Dendritic cell treated with granulocyte-macrophage colony-stimulating factor and Interleukin-4, amounts not matched to agents 40 ng/mL and 50 ng/mL, for 4 days (primary cell): ENCODE data around the gene UNC5A.

Experiments
- H3K27ac Mint-ChIP-seq: one replicate; pipeline ENCODE4 v1.8.0; 2022; ENCODE audit warnings: mild to moderate bottlenecking, mixed read lengths
- H3K27me3 Mint-ChIP-seq: one replicate; pipeline ENCODE4 v1.8.0; 2022; ENCODE audit warnings: mild to moderate bottlenecking, mixed read lengths
- H3K36me3 Mint-ChIP-seq: one replicate; pipeline ENCODE4 v1.8.0; 2022; ENCODE audit warnings: low read depth, mixed read lengths
- H3K4me1 Mint-ChIP-seq: one replicate; pipeline ENCODE4 v1.8.0; 2022; ENCODE audit warnings: low read depth, mixed read lengths
- H3K4me3 Mint-ChIP-seq: one replicate; pipeline ENCODE4 v1.8.0; 2022; ENCODE audit warnings: mild to moderate bottlenecking, moderate library complexity, mixed read lengths
- H3K9me3 Mint-ChIP-seq: one replicate; pipeline ENCODE4 v1.8.0; 2022; ENCODE audit warnings: mixed read lengths
- intact Hi-C: fragments of 100-400 bp; cut with micrococcal nuclease; formaldehyde crosslinking; loops from one replicate; pipeline ENCODE4 v1.15.0; 2022

UNC5A gene

DNA sequence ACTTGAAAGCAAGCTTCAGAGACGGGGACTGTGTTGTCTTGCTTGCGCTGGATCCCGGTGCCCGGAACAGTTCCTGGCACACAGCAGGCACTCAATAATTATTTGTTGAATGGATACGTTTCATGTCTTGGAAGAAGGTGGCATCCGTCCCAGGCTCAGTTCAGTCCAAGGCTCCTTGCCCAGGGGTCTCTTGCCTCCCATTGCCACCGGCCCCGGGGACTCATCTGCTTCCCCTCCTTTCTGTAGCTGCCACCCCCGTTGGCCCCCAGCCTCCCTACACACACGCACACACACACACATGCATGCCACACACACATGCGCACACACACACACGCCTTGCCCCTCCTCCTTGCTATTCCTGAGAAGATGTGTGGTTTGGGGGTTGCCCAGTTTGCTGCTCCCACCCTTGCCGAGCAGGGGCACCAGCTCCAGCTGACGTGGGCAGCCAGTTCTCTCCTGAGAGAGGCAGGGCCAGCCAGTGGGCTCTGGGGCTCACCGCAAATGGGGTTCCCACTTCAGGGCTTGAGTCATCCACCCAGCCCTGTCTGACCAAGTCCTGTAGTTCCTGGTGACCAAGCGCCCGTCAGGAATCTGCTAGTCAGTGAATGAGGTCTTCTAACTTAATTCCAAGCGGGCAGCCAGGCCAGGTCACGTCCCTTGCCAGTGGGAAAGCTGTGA is 47.0 kb downstream of the UNC5A start:
- no peak overlapping the region for H3K4me3 Mint-ChIP-seq
- H3K27ac Mint-ChIP-seq = no peak overlapping the region
- no peaks in the 10 kb centered on the region for H3K36me3 Mint-ChIP-seq
- H3K4me1 Mint-ChIP-seq = no peaks in the 10 kb centered on the region
- peaks cover 46% of the 10 kb centered on the region for H3K27me3 Mint-ChIP-seq
- intact Hi-C loops = no loop called here
- peaks cover 8% of the 10 kb centered on the region for H3K9me3 Mint-ChIP-seq

DNA sequence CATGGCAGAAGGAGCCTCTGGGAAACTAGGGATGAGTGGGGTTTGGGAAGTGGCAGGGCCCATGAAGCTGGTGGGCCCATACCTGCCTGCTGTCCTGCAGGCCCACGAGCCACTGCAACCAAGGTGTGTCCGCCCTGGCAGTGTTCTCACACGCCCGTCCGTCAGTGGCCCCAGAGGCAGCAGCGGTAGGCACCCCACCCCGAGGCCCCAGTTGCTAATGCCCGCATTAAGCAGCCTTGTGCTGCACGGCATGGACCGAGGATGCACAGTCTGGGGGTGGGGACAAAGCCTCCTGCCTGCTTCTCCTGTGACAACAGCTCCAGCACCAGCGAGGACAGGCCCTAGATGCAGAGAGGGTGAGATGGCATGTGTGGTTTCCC is 47.5 kb downstream of the UNC5A start:
- H3K27ac Mint-ChIP-seq = no peak overlapping the region
- peaks cover 49% of the 10 kb centered on the region for H3K27me3 Mint-ChIP-seq
- no peaks in the 10 kb centered on the region for H3K4me1 Mint-ChIP-seq

DNA sequence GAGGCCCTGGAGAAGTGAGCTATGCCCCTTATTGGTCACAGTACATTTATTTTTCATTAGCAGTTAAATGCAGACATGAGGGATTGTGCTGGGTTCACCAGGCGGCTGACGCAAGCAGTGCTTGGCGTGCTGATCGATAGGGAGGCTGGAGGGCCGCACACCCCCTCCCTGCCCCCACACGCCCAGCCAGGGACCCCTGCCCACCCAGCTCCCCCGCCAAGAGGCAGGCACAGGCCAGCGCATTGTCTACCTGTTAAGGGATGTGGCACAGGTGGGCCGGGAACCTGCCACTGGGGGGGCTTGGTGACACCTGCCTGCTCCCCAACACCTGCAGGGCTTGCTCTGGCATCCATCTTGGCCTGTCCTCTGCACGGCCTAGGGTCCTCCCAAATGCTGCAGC is 49.6 kb downstream of the UNC5A start:
- Mint-ChIP-seq H3K27ac (no peak overlapping the region), H3K4me1 (no peaks in the 10 kb centered on the region), H3K4me3 (no peak overlapping the region), H3K36me3 (no peaks in the 10 kb centered on the region), H3K27me3 (peaks cover 64% of the 10 kb centered on the region), H3K9me3 (peaks cover 8% of the 10 kb centered on the region)
- intact Hi-C loops = no loop called here

More for the DNA sequence above, 47.5 kb downstream of the UNC5A start:
- intact Hi-C loops = no loop called here
- H3K36me3 Mint-ChIP-seq = no peaks in the 10 kb centered on the region
- H3K4me3 Mint-ChIP-seq = no peak overlapping the region
- peaks cover 8% of the 10 kb centered on the region for H3K9me3 Mint-ChIP-seq

DNA sequence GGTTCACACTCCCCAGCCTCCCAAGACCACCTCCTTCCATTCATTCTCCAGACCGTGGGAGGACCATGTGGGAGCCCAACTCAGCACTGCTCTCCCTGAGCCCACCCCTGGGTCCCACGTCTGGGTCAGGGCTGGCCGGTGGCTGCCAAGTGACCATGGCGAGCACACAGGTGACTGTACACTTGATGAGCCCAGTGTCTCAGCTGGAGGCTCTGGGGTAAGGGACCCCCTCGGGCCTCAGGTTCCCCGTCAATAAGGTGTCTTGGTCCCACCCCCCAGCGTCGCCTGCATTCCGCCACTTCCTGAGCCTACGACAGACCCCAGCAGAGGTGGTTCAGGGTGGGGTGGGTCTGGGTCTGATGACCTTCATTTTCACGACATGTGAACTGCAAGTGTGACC is 50.0 kb downstream of the UNC5A start:
- H3K27ac Mint-ChIP-seq = no peak overlapping the region
- intact Hi-C loops = no loop called here

DNA sequence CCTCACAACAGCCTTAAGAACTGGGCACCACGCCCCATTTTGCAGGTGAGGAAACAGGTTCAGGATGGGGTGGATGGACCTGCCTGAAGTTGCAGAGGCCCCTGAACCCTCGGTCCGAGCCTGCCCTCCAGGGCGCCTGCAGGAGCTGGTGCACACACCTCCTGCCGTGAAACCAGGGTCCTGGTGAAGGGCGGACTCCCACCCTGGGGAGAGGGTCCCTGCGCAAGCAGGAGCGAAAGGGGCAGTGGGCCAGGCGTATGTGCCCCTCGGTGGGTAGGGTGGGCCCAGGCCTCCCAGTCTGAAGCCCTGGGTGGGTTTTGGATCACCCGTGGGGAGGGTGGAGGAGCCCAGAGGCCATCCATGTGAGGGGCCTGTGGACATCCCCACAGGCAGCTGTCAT is 50.9 kb downstream of the UNC5A start:
- Mint-ChIP-seq H3K27me3 (peaks cover 74% of the 10 kb centered on the region), H3K4me3 (no peak overlapping the region), H3K27ac (no peak overlapping the region), H3K4me1 (no peaks in the 10 kb centered on the region), H3K9me3 (peaks cover 8% of the 10 kb centered on the region), H3K36me3 (no peaks in the 10 kb centered on the region)
- intact Hi-C loops = no loop called here

More for the DNA sequence above, 50.0 kb downstream of the UNC5A start:
- Mint-ChIP-seq H3K4me1 (no peaks in the 10 kb centered on the region), H3K27me3 (peaks cover 65% of the 10 kb centered on the region), H3K36me3 (no peaks in the 10 kb centered on the region), H3K9me3 (peaks cover 8% of the 10 kb centered on the region), H3K4me3 (no peak overlapping the region)

DNA sequence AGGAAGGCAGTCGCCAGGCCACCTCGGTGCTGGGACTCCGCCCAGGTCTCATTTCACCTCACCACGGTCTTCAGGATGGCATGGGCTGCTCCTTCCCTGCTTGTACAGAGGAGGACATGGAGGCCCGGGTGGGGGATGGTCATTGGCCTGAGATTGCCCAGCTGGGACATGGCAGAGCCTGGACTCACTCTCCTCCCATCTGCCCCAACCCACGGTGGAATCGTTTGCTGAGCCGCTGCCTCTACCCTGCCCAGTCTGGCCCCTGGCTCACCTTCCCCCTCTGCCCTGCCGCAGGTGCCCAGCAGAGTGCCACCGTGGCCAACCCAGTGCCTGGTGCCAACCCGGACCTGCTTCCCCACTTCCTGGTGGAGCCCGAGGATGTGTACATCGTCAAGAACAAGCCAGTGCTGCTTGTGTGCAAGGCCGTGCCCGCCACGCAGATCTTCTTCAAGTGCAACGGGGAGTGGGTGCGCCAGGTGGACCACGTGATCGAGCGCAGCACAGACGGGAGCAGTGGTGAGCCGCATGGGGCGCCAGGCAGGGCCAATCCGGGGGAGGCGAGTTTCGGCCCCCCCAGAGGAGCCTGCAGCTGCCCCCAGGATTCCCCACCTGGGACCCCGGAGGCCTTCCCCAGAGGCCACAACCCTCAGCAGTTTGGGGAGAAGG is 52.1 kb downstream of the UNC5A start:
- H3K9me3 Mint-ChIP-seq = peaks cover 8% of the 10 kb centered on the region
- H3K36me3 Mint-ChIP-seq = no peaks in the 10 kb centered on the region
- peaks cover 79% of the 10 kb centered on the region for H3K27me3 Mint-ChIP-seq
- intact Hi-C loops = no loop called here
- H3K4me1 Mint-ChIP-seq = no peaks in the 10 kb centered on the region
- H3K4me3 Mint-ChIP-seq = no peak overlapping the region
- no peak overlapping the region for H3K27ac Mint-ChIP-seq

DNA sequence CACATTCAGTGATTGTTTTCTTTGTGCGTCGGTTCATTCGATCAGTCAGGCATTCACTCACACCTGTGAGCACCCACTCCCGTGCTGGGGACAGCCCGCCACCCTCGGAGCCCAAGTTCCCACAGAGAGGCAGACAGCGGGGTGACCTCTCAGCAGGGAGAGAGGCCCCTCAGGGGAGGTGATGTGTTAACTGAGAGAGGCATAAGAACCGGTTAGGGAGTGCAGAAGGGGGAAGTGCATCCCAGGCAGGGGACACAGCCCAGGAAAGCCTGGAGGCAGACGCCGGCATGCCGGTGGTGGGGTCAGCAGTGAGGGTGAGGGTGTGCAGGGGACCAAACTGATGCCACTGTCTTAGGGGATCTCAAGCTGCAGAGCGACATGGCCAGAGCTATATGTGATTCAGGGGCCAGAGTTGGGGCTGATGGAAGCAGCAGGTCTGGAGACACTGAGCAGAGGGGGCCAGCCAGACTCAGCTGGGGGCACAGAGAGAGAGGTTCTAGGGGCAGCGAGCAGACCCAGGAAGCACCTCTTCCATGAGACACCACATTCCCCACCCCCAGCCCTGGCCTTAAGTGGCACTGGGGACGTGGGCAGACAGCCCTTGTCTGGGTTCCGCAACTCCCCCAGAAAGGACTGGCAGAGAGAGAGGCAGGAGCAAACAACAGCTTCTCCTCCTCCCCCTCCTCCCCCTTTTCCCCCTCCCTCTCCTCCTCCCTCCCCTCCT is 52.8 kb downstream of the UNC5A start:
- Mint-ChIP-seq H3K27ac (no peak overlapping the region), H3K36me3 (no peaks in the 10 kb centered on the region), H3K27me3 (peaks cover 81% of the 10 kb centered on the region), H3K4me3 (no peak overlapping the region), H3K9me3 (peaks cover 6% of the 10 kb centered on the region), H3K4me1 (no peaks in the 10 kb centered on the region)
- intact Hi-C loops = no loop called here

DNA sequence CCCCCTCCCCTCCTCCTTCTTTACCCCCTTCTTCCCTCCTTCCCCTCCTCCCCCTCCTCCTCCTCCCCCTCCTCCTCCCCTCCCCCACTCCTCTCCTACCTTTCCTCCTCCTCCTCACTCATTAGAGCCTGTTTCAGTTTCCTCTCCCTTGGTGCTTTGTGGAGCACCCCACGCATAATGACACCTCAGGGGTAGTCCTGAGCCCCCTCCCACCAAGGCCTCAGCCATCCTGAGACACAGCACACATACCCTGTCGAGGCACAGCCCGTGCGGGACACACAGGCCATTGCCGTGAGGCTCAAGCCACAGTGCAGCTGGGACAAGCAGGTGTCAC is 53.4 kb downstream of the UNC5A start:
- H3K4me1 Mint-ChIP-seq = no peaks in the 10 kb centered on the region
- intact Hi-C loops = no loop called here
- no peak overlapping the region for H3K4me3 Mint-ChIP-seq
- peaks cover 1% of the 10 kb centered on the region for H3K9me3 Mint-ChIP-seq
- H3K27me3 Mint-ChIP-seq = peaks cover 82% of the 10 kb centered on the region
- H3K36me3 Mint-ChIP-seq = no peaks in the 10 kb centered on the region
- no peak overlapping the region for H3K27ac Mint-ChIP-seq

DNA sequence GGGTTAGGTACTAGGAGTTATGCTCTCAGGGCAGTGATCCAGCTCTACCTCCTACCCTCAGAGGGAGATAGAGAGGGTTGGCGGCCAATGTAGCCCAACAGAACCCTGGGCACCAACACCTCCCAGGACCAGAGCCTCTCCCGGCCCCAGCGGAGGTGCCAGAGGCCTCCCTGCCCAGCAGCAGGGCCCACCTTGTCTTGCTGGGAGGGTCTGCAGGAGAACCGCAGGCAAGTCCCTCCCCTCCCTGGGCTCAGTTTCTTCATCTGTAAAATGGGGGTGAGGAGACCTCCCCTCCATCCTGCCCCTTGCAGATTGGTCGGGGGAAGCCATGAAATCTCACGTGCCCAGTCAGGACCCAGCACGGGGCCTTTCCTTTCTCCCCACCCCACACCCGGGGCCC is 54.4 kb downstream of the UNC5A start:
- Mint-ChIP-seq H3K27ac (no peak overlapping the region), H3K36me3 (no peaks in the 10 kb centered on the region), H3K9me3 (no peaks in the 10 kb centered on the region), H3K4me3 (no peak overlapping the region), H3K4me1 (no peaks in the 10 kb centered on the region), H3K27me3 (peaks cover 86% of the 10 kb centered on the region)
- intact Hi-C loops = no loop called here

DNA sequence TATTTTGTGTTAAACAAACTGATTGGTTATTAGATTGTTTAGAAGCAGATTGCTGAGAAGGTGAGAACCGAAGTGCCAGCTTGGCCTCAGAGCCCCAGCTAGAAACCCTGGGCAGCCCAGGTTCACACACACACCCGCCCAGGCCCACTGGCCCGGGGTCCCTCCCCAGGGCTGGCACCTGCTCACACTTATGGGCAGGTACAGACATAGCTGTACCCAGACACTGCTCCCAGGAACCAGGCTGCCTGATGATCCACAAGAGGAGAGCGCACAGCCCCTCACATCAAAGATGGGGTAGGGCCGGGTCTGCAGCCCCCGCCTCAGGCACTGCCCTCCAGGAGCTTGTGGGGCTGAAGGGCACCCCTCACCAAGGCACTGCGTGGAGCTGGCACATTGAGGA is 55.6 kb downstream of the UNC5A start:
- no peak overlapping the region for H3K27ac Mint-ChIP-seq

DNA sequence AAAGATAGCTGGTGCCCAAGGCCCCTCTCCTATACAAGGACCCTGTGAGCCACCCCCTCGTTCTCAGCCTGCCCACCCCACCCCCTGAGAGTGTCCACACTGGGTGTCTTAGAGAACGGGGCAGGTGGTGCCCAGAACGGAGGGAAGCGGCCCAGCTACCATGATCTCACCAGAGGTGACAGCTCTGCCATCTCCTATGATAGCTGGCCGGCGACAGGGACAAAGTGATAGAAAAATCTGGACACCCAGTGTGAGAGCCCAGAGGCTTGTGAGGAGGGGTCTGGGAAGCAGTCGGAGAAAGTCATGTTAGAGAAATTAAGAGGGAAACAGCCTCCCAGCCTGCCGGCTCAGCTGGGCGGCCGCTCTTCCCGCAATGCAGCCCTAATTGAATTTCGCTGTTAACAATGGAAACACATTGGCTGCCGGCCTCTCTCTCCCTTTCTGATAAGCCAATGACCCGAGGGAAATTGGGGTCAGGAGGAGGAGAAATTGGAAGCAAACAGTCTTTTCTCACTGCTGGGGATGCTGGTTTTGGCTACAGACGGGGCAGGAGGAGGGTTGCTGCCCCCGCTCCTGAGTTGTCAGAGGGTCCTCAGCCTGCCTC is 56.5 kb downstream of the UNC5A start:
- peaks cover 72% of the 10 kb centered on the region for H3K27me3 Mint-ChIP-seq
- peaks cover 9% of the 10 kb centered on the region for H3K4me1 Mint-ChIP-seq
- peaks cover 10% of the 10 kb centered on the region for H3K9me3 Mint-ChIP-seq
- H3K36me3 Mint-ChIP-seq = peaks cover 5% of the 10 kb centered on the region
- no peak overlapping the region for H3K27ac Mint-ChIP-seq
- intact Hi-C loops = no loop called here
- H3K4me3 Mint-ChIP-seq = no peak overlapping the region

More for the DNA sequence above, 55.6 kb downstream of the UNC5A start:
- Mint-ChIP-seq H3K27me3 (peaks cover 80% of the 10 kb centered on the region), H3K9me3 (peaks cover 10% of the 10 kb centered on the region), H3K36me3 (peaks cover 5% of the 10 kb centered on the region), H3K4me3 (no peak overlapping the region), H3K4me1 (peaks cover 9% of the 10 kb centered on the region)
- intact Hi-C loops = no loop called here

DNA sequence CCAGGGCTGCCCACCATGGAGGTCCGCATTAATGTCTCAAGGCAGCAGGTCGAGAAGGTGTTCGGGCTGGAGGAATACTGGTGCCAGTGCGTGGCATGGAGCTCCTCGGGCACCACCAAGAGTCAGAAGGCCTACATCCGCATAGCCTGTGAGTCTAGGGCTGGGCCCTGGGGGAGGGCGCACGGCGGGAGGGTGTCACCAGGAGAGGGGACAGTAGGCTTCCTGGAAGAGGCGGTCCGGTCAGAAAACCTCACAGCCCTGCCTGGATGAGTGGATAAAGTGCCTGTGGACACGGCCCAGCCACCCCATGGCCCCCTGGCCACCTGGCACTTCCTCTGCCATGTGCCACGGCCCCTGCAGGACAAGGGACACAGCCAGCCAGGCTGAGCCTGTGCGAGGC is 57.8 kb downstream of the UNC5A start:
- Mint-ChIP-seq H3K27me3 (peaks cover 59% of the 10 kb centered on the region), H3K9me3 (peaks cover 19% of the 10 kb centered on the region), H3K4me1 (peaks cover 13% of the 10 kb centered on the region), H3K36me3 (peaks cover 15% of the 10 kb centered on the region), H3K4me3 (no peak overlapping the region), H3K27ac (no peak overlapping the region)
- intact Hi-C loops = no loop called here

DNA sequence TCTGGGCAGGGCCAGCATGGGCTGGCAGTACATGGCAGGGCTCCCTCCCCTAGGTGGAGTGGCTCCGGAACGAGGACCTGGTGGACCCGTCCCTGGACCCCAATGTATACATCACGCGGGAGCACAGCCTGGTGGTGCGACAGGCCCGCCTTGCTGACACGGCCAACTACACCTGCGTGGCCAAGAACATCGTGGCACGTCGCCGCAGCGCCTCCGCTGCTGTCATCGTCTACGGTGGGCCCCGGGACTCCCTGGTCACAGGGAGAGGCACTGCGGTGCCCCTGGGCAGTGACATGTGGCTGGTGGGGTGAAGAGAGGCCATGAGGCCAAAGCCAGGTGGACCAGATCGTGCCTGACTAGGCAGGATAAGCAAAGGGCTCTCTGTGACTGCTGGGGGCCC is 58.4 kb downstream of the UNC5A start:
- H3K36me3 Mint-ChIP-seq = peaks cover 21% of the 10 kb centered on the region
- peaks cover 25% of the 10 kb centered on the region for H3K9me3 Mint-ChIP-seq
- peaks cover 55% of the 10 kb centered on the region for H3K27me3 Mint-ChIP-seq
- H3K4me3 Mint-ChIP-seq = no peak overlapping the region
- no peak overlapping the region for H3K27ac Mint-ChIP-seq
- intact Hi-C loops = no loop called here
- H3K4me1 Mint-ChIP-seq = peaks cover 19% of the 10 kb centered on the region

DNA sequence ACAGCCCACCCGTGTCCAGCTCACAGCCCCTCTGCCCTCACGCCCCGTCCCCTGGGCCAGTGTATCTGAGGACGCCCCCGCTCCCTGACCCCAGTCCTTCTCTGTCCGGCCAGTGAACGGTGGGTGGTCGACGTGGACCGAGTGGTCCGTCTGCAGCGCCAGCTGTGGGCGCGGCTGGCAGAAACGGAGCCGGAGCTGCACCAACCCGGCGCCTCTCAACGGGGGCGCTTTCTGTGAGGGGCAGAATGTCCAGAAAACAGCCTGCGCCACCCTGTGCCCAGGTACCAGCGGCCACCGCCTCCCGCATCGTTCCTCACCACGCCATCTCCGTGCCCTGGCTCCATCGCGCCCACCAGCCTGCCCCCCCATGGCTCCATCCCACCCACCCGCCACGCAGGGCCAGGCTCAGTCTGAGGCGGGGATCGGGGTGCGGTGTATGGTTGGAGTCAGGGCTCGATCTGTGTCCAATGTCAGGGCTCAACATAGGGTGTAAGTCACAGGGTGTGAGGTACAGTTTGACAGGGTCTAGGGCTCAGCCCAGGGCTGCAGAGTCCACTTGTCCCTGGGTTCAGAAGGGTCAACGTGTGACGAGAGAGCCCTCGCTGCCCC is 59.2 kb downstream of the UNC5A start:
- peaks cover 31% of the 10 kb centered on the region for H3K9me3 Mint-ChIP-seq
- intact Hi-C loops = no loop called here
- H3K4me3 Mint-ChIP-seq = no peak overlapping the region
- peaks cover 46% of the 10 kb centered on the region for H3K27me3 Mint-ChIP-seq
- H3K36me3 Mint-ChIP-seq = peaks cover 29% of the 10 kb centered on the region
- no peak overlapping the region for H3K27ac Mint-ChIP-seq
- peaks cover 27% of the 10 kb centered on the region for H3K4me1 Mint-ChIP-seq
